HG03097 (cell line): ENCODE results near the gene ANK3.

Source experiments
- ATAC-seq: cut with Tn5 transposase; IDR thresholded peaks from one replicate; pipeline ENCODE4 v1.9.1; 2021; ENCODE audit not compliant: unreplicated experiment, low FRiP score

The ANK3 gene

GRCh38 chr10:60192946-60193345 lies 196.7 kb downstream of the ANK3 start:
- no peak for ATAC-seq

DNA sequence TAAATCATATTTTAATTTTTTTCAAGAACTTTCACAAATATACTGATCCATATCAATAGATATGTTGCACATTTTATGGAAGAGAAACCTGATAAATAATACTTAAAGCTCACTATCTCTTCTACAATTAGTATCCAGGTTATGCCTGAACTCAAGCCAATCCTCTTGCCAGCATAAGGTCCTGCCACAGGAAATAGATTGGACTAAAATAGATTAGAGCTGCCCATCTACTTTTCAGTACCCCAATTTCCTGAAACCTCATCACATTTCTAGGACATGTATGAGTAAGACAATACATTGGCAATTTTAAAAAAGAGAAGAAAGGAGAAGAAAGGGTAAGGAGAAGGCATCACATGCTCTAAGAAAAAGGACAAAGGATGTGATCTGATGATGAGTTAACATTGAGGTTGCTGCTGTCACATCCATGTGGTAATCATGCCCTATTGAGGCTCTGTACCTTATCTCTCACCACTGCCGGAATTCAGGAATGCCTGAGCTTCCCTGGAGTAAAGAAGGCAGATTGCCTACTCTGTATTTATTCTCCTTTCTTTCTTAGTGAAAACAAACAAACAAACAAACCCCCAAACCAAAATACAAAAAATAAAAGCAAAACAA lies 199.7 kb downstream of the ANK3 start:
- ATAC-seq, result no peak

GRCh38 chr10:60188548-60188947 lies 201.1 kb downstream of the ANK3 start:
- no peak for ATAC-seq

DNA sequence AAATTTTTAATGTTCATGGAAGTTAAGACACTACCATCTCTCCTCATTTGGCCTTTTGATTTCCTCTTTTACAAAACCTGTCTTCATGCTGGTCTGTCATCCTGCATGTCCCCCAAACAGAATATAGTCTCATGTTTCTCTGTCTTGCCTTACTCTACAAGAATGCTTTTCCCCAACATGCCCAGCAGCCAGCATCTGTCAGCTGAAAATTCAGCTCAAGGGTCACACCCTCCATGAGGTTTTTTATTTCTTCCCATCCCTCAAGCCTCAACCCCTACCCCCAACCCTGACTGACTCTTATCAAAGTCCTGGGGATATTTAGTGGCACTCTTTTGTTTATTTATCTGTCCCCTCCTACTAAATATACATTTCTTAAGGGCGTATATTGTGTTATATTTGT lies 202.0 kb downstream of the ANK3 start:
- no peak for ATAC-seq

DNA sequence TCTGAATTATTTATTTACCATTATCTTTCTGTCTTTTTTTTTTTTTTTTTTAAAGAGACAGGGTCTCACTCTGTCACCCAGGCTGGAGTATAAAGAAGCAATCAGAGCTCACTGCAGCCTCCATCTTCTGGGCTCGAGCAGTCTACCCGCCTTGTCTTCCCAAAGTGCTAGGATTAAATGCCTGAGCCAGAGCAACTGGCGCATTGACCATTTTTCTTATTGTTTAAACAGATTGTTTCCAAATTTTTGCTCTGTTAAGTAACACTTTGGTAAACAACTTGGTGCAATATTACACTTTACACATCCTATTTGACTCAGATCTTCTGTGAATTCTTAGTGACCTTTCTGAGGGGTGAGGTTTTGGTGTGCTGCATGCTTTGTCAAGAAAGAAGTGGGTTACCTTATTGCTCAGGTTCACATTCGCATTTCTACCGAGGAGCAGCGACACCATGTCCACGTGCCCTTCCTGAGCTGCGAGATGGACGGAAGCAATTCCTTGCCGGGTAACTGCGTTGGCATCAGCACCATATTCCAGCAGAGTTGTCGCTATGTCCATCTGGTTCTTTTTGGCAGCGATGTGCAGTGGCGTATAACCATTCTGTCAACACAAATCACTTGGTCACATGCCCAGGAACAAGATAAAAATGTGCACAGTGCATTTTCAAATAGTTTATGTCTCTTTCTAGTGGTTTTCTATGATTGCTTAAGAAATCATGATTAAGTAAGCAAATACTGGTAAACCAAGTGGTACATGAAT lies 203.2 kb downstream of the ANK3 start:
- ATAC-seq, result no peak

GRCh38 chr10:60185421-60185820 lies 204.3 kb downstream of the ANK3 start:
- ATAC-seq, result no peak

- no peak for ATAC-seq
These were observed 207.0 kb downstream of the ANK3 start for GRCh38 chr10:60182691-60183090.

DNA sequence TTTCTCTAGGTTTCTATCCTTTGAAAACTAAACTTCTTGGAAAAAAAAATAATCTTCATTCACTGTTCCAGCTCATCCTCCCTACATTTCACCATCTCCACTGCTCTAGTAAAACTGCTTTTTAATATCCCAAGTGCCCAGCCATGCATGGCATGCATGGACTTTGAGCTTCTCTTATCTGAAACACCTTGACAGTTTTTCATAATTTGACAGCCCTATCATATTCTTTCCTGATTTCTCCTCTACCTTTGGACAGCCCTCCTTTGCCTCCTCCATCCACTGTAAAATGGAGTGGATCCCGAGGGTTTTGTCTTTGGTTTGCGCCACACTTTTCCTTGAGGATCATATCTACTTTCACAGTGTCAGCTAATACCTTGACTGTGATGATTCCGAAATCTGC lies 212.8 kb downstream of the ANK3 start:
- ATAC-seq, result no peak

DNA sequence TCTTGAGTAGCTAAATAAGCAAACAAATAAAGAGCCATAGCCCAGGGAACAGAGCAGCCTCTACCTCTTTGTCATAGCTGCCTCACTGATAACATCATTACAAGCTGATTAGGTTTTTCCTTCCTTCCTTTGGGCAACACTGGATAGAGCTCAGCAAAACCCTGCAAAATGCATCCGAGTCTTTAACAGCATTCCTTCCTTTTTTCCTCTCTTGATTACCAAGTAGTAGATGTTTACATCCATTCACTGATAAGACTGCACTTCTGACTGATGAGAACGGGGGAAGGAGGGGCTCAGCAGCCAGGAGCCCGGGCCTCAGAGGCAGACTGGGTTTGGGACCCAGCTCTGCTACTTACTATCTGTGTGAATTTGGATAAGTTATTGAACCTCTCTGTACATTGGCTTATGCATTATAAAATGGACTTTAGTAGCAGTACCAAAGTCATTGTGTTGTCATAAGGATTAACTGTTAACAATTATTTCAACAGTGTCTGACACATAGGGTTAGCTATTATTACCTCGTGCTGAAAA lies 214.2 kb downstream of the ANK3 start:
- ATAC-seq, result no peak

DNA sequence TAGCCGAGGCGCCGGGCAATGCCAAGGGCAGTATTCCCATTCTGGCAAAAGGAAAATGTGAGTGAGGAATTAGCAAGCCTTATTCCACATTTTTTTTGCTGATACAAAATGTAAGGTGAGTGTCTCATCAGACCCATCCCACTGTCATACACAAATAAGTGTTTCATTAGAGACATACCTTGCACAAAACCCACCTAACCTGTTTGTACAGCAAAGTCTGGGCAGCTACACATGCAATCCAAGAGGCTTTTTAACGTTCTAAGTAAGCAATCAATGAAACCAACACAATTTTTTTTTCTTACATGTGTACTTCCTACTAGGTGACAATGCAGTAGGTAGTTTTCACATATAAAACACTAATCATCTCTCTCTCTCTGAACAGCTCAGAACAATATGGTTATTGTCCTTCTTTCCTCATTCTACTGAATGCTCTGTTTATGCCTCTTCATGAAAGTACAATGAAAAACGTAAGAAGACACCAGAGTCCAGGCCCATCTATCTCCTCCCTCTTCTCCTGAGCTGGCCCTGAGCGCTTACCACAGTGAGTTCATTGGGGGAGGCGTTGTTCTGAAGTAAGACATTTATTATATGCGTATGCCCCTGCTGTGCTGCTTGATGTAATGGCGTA lies 217.2 kb downstream of the ANK3 start:
- ATAC-seq, result no peak

- no peak for ATAC-seq
These were observed 218.2 kb downstream of the ANK3 start for GRCh38 chr10:60171436-60172013.

- no peak for ATAC-seq
These were observed 219.4 kb downstream of the ANK3 start for GRCh38 chr10:60170250-60170649.

DNA sequence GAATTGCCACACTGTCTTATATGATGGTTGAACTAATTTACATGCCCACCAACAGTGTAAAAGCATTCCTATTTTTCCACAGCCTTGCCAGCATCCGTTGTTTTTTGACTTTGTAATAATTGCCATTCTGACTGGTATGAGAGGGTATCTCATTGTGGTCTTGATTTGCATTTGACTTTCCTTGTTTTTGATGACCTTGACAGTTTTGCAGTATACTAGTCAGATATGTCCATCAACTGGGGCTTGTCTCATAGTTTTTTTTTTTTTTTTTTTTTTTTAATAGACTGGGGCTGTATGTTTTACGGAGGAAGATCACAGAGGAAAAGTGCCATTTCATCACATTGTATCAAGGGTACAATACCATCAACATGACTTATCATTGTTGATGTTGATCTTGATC lies 220.6 kb downstream of the ANK3 start:
- ATAC-seq, result no peak

DNA sequence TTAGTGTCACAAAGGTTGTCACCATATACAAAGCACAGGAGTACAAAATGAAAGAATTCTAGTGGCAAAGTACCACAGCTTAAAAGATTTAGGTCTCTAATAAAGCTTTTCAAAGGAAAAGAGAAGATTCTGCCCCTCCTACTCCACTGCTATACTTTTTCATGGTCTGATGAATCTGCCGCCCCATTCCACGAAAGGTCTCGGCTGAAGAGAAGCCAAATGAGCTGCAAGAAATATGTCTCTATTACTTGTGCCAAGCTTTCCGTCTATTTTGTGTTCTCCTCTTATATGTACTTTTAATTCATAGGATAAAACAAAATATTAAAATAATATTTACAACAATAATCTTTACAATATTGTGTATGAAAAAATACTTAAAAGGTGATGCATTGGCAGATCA lies 222.6 kb downstream of the ANK3 start:
- ATAC-seq, result no peak

- no peak for ATAC-seq
These were observed 225.9 kb downstream of the ANK3 start for GRCh38 chr10:60163786-60164185.

- ATAC-seq, result no peak
These were observed 227.0 kb downstream of the ANK3 start for GRCh38 chr10:60162631-60163030.

DNA sequence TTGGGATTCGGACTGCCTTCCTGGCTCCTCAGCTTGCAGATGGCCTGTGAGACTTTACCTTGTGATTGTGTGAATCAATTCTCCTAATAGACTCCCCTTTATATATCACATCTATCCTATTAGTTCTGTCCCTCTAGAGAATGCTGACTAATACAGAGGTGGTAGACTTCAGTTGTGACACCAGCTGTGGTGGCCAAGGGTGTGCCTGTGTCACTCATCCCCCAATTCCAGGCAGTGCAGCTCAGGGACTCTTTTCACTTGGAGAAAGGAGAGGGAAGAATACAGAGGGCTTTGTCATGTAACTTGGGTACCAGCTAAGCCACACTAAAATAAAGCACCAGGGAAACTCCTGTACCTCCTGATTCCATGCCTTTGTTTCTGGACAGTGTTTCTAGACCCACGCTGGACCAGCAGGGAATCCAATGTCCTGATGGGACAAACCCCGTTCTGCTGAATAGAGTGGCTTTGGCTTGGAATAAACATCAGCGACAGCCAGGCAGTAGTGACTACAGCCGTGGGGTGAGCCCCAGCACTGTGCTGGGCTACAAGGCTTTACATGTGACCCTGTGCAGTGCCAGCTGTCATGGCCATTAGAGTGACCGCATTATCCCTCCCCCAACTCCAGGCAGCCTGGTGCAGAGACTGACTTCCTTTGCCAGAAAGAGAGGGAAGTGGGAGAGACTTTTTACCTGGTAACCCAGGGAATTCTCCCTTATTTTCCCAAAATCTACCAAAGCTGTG lies 233.6 kb downstream of the ANK3 start:
- ATAC-seq, result no peak

DNA sequence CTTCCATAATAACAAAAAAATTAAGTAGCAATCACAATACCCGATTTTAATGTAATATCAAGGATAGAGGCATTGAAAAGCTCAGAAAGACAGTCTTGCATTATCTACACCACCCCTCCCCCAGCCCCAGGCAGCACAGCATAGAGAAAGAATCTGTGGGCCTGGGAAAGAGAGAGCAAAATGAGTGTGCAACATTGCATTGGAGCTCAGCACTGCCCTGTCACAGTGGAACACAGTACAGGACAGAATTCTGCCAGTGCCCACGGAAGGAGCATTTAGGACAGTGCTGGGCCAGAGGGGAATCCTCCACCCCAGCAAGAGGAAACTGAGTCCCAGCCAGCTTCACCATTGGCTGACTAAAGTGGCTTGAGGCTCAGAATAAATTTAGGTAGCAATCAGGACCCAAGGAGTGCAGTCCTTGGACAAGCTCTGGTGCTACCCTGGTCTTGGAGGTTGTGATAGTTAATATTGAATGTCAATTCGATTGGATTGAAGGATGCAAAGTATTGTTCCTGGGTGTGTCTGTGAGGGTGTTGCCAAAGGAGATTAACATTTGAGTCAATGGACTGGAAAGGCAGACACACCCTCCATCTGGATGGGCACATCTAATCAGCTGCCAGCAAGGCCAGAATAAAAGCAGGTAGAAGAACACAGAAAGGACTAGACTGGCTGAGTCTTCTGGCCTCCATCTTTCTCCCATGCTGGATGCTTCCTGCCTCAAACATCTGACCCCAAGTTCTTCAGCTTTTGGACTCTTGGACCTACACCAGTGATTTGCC lies 234.4 kb downstream of the ANK3 start:
- ATAC-seq, result no peak

DNA sequence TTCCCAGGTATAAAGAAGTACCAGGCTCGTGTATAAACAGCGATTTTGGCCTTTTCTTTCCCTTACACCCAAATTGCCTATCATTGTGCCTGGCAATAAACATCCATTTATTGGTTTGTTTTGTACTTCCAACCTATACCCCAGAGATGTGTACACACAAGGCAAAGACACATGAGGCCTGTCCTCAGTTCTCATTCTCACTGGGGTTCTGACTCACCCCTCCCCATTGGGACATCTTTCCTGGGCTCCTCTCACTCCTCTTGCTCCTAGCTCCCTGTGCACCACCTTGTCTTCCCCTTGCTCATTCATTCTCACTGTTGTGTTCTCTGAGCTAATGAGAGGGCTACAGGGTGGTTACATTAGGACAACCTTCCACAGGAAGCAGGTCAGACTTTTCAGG lies 240.7 kb downstream of the ANK3 start:
- no peak for ATAC-seq

DNA sequence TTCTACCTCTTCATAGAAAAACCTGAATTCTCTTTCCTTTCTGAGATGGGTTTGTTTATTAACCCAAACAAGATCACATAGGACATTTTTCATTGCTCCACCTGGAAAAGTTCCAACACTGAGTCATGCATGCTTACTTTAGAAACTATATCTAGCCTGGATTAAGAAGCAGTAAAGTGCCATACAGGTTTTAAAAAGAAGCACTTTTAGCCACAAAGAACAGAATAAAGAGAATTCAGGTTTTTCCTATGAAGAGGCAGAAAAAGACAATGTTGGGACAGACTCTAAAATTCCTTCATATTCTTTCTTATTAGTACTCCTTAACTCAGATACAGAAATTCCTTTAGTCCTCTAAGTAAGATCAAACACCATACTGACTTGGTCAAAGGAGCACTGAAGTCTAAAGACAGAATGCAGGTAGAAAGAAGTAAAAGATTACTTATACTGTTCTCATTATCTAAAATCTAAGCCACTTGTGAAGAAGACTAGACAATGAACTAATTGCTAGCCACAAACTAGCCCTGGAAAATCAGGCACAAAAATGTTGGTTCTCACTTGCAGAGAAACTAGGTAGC lies 241.3 kb downstream of the ANK3 start:
- no peak for ATAC-seq
